ENCODE measurements around the gene C2CD5. TPM values are rescaled to one million over a fixed set of nuclear protein-coding genes. Genes with fewer than 3 reads are reported as not detected.
A peak's percentile ranks its signal among the peaks of the same experiment; 100 is the strongest.
"Not testable (repeated sequence)": the region's sequence is repeated elsewhere in the genome, so short reads cannot be mapped to it uniquely, and the experiment has no call there.

C2CD5 gene
- total RNA-seq, 1 donor from 2014 or later: 35.1 TPM

DNA sequence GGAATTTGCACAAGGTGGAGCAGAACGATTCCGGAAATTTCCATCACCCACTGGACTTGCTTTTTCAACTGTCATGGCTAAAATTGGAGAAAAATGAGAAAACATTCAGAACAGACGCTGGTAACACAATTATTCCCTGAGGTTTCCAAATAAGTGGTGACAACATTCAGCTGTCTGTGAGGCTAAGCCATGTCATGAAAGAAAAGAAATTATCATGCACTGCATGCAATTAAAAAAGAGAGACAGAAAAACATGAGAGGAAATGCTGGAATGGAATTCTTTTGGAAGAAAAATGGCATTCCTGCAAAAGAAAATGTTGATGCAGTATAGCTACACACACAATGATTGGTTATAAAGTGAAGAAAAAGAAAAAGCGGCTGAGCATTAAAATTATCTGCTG, 87.3 kb downstream of the C2CD5 start:
- Mint-ChIP-seq H3K4me1 (no peaks in the 10 kb centered on the region), H3K9me3 (no peaks in the 10 kb centered on the region), H3K27me3 (no peaks in the 10 kb centered on the region), H3K36me3 (ENCODE audit: low read depth) (peaks cover 12% of the 10 kb centered on the region), H3K27ac (no peak overlapping the region), H3K4me3 (no peak overlapping the region)
- no peak for DNase-seq
- intact Hi-C loops (cut with micrococcal nuclease): no loop called here

DNA sequence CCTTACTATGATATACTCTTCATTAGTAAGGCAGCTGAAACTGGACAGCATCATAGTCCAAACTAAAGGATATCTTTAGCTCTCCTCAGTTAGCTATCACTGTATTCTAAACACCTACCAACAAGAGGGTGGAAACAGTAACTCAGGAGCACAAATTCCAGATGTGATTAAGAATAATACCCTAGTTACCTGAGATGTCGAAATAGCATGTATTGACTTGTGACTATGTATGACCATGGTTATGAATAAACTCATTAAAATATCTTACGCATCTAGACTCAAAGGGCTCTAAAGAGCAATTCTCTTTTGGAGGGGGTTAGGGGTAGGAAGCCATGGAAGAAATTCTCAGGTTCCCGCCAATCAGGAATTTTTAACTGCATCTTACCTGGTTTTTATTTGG, 90.8 kb downstream of the C2CD5 start:
- no peaks in the 10 kb centered on the region for H3K27me3 Mint-ChIP-seq
- no peak for DNase-seq
- no peaks in the 10 kb centered on the region for H3K4me1 Mint-ChIP-seq
- no peak overlapping the region for H3K4me3 Mint-ChIP-seq
- H3K27ac Mint-ChIP-seq: no peak overlapping the region
- intact Hi-C loops (cut with micrococcal nuclease): no loop called here
- H3K9me3 Mint-ChIP-seq: no peaks in the 10 kb centered on the region
- peaks cover 15% of the 10 kb centered on the region for H3K36me3 Mint-ChIP-seq (ENCODE audit: low read depth)

DNA sequence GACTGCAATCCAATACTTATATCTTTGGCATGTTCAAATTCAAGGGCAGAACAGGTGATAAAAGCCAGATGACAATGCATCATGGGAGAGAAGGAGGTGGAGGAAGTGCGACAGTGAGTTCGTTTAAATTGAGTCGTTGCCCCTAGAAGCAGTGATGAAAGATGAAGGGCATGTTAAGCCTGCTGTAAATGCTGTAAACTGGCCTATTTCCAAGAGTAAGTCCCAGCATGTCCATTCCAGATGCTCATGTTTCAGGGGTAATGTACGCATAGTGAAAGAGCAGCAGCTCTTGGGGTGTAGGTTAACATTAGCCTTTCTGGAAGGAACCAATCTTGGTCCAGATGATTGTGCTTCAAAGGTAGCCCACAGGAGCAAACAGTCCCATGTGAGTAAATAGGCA, 97.1 kb downstream of the C2CD5 start:
- H3K27me3 Mint-ChIP-seq: no peaks in the 10 kb centered on the region
- intact Hi-C loops (cut with micrococcal nuclease): no loop called here
- peaks cover 3% of the 10 kb centered on the region for H3K4me1 Mint-ChIP-seq
- H3K36me3 Mint-ChIP-seq (ENCODE audit: low read depth): peaks cover 7% of the 10 kb centered on the region
- H3K4me3 Mint-ChIP-seq: no peak overlapping the region
- H3K9me3 Mint-ChIP-seq: no peaks in the 10 kb centered on the region
- no peak overlapping the region for H3K27ac Mint-ChIP-seq
- DNase-seq: no peak

DNA sequence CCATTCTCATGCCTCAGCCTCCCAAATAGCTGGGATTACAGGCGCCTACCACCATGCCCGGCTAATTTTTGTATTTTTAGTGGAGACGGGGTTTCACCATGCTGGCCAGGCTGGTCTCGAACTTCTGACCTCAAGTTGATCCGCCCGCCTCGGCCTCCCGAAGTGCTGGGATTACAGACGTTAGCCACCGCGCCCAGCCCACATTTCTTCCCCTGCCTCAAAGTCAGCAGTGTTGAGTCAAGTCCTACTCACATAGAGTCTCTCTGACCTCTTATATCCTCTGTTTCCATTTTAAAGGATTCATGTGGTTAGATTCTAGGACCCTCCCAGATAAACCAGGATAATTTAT, 100.1 kb downstream of the C2CD5 start:
- not testable (repeated sequence) for H3K4me1 Mint-ChIP-seq

DNA sequence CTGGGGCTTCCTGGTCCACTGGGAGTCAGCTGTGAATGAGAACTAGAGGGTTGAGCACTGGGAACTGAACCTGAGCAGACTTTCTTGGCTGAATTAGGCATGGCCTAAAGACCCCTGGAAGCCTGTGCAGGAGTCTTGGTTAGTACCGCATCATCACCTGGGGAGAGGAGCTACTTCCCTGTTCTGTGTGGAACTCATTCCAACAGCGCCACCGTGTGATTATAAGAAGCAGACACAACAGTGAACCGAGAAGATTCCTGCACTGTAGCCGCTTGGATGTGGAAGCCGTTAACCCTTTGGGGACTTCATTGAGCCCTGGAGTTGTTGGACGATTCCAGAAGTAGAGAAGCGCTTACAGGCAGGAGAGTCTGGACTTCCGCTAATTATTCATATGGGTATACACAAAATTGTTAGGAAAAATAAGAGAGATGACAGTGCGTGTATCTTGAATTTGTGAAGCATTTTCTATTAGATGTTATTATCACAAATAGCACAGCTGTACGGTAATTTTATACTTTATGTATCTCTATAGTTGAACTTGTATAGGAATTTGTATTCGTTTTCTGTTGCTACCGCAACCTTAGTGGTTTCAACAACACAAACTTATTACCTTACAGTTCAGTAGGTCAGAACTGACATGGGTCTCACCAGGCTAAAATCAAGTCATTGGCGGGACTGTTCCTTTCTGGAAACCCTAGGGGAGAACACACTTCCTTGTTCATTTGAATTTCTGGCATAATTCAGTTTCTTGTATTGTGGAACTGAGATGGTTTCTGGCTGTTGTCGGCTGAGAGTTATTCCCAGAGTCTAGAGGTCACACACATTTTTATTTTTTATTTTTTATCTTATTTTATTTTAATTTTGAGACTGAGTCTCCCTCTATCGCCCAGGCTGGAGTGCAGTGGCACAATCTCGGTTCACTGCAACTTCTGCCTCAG, 100.7 kb downstream of the C2CD5 start:
- H3K4me3 Mint-ChIP-seq: no peak overlapping the region
- no peaks in the 10 kb centered on the region for H3K9me3 Mint-ChIP-seq
- DNase-seq: peak; percentile 86
- H3K36me3 Mint-ChIP-seq (ENCODE audit: low read depth): peaks cover 2% of the 10 kb centered on the region
- H3K4me1 Mint-ChIP-seq: peaks cover 10% of the 10 kb centered on the region
- peaks cover 16% of the 10 kb centered on the region for H3K27me3 Mint-ChIP-seq
- no peak overlapping the region for H3K27ac Mint-ChIP-seq
- intact Hi-C loops (cut with micrococcal nuclease): loop anchor here (1.0 to 5.0 kb wide), 5 partner anchors 46 to 745 kb away; partner anchors contain the start of gene ST8SIA1

More for the DNA sequence above, 100.1 kb downstream of the C2CD5 start:
- H3K27ac Mint-ChIP-seq; H3K4me3 Mint-ChIP-seq; DNase-seq; H3K36me3 Mint-ChIP-seq (ENCODE audit: low read depth); H3K9me3 Mint-ChIP-seq: not testable (repeated sequence)
- peaks cover 16% of the 10 kb centered on the region for H3K27me3 Mint-ChIP-seq
- intact Hi-C loops (cut with micrococcal nuclease): loop anchor here (5.0 kb wide), 1 partner anchor 47 kb away; no protein-coding TSS in a partner anchor

DNA sequence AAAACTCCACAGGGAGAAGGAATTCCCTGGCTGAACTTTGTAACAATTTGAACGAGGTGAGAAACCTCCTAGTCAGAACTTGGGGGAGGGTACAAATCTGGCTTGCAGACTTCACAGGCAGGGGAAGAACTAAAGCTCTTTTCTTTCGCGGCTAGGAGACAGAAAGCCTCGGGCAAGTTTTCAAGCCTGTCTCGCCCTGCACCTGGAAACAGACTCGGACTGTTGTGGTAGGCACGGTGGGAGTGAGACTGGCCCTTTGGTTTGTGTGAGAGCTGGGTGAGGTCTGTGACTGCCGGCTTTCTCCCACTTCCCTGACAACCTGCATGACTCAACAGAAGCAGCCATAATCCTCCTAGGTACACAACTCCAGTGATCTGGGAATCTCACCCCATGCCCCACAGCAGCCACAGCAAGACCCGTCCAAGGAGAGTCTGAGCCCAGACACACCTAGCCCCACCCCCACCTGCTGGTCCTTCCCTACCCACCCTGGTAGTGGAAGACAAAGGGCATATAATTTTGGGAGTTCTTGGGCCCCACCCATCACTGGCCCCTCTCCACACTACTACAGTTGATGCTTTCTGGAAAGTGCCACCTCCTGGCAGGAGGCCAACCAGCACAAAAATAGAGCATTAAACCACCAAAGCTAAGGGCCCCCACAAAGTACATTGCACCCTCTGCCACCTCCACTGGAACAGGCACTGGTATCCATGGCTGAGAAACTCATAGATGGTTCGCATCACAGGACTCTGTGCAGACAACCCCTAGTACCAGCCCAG, 107.1 kb downstream of the C2CD5 start:
- Mint-ChIP-seq H3K4me3 (no peak overlapping the region), H3K9me3 (no peaks in the 10 kb centered on the region), H3K27ac (no peak overlapping the region), H3K4me1 (peaks cover 9% of the 10 kb centered on the region), H3K36me3 (ENCODE audit: low read depth) (no peaks in the 10 kb centered on the region), H3K27me3 (peaks cover 20% of the 10 kb centered on the region)
- no peak for DNase-seq
- intact Hi-C loops (cut with micrococcal nuclease): no loop called here

DNA sequence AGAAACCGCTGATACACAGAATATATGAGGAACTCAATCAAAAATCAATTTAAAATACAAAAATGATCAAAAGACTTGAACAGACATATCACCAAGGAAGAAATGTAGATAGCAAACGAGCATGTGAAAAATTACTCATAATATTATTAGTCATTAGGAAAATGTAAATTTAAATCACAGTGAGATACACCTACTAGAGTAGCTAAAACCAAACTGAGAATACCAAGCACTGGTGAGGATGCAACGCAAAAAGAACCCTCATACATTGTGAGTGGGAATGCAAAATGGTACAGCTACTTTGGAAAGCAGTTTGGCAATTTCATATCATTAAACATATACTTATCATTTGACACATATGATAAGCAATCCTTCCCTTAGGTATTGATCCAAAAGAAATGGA, 108.8 kb downstream of the C2CD5 start:
- DNase-seq: no peak
- H3K36me3 Mint-ChIP-seq (ENCODE audit: low read depth): no peaks in the 10 kb centered on the region
- H3K27ac Mint-ChIP-seq: no peak overlapping the region
- H3K4me3 Mint-ChIP-seq: no peak overlapping the region
- H3K27me3 Mint-ChIP-seq: peaks cover 5% of the 10 kb centered on the region
- H3K4me1 Mint-ChIP-seq: peaks cover 15% of the 10 kb centered on the region
- intact Hi-C loops (cut with micrococcal nuclease): no loop called here
- H3K9me3 Mint-ChIP-seq: no peaks in the 10 kb centered on the region

DNA sequence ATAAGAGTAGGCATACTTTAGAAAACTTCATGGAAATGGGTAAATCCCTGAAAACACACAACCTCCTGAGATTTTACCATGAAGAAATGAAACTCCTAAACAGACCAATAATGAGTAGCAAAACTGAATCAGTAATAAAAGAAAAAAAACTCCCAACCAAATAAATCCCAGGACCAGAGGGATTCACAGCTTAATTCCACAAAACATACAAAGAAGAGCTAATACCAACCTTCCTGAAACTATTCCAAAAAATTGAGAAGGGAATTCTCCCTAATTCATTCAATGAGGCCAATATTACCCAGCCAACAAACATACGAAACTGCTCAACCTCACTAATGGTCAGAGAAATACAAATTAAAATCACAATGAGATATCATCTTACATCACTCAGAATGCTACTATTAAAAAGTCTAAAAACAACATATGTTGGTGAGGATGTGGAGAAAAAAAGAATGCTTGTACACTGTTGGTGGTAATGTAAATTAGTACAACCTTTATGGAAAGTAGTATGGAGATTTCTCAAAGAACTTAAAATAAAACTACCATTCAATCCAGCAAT, 112.6 kb downstream of the C2CD5 start:
- Mint-ChIP-seq H3K4me3 (peak overlapping the region; percentile 21), H3K27ac (peak overlapping the region; percentile 9), H3K36me3 (ENCODE audit: low read depth) (no peaks in the 10 kb centered on the region), H3K4me1 (peaks cover 6% of the 10 kb centered on the region), H3K27me3 (peaks cover 4% of the 10 kb centered on the region), H3K9me3 (no peaks in the 10 kb centered on the region)
- DNase-seq: no peak
- intact Hi-C loops (cut with micrococcal nuclease): no loop called here

DNA sequence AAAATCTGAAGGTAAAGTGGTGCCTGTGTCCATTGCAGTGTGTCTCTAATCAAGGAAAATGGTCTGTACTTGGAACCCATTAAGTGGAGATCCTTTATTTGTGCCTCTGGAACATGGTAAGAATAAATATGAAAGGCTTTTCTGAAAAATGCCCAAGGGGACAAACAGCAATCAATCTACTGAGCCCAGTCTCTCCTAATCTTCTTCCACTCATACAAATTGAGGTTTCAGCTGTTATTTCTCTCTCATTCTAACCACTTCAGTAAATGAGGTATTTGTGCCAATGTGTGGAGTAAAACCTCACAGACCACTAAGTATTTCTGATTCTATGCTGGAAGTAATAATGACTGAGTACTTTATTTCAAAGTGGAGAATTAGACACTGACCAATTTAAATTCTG, 127.5 kb downstream of the C2CD5 start:
- H3K4me3 Mint-ChIP-seq: no peak overlapping the region
- H3K27ac Mint-ChIP-seq: no peak overlapping the region
- peaks cover 2% of the 10 kb centered on the region for H3K27me3 Mint-ChIP-seq

DNA sequence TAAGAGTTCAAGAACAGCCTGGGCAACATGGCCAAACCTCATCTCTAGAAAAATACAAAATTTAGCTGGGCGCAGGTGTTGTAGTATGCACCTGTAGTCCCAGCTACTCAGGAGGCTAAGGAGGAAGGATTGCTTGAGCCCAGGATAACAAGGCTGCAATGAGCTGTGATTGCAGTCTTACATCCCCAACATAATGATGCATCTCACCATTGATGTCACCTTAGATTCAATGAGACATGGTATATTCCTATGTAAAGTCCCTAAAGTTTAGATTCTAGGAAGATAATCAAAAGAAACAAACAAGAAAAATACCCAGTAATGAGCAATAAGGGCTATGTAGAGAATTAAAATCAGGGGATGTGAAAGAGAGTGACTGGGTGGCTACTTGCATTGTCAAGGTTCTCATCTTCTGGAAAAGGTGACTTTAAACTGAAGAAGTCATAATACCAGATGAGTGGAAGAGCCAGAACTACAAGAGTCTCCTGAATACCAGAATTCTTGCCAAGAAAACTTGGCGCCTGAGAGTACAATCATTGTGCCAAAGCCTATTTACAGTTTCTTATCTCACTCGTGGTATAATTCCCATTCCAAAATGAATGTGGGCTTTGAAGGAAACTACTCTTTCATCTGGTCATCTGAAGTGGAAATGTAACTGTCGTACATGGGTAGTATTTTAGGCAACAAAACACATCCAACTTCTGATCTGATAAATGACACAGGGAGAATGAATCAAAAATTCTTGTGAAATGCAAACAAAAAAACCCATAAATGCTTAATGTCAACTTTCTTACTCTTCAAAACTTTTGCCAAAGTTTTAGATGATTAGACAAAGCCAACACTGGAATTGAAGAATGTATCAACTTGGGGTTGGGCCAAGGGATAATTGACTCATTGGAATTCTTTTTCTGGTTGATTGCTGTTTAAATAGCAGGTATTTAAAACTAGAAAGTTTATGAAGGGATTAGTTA, 128.7 kb downstream of the C2CD5 start:
- Mint-ChIP-seq H3K36me3 (ENCODE audit: low read depth) (no peaks in the 10 kb centered on the region), H3K27ac (no peak overlapping the region), H3K4me1 (peaks cover 2% of the 10 kb centered on the region), H3K4me3 (no peak overlapping the region), H3K27me3 (peaks cover 2% of the 10 kb centered on the region), H3K9me3 (no peaks in the 10 kb centered on the region)
- peak; percentile 12 for DNase-seq
- intact Hi-C loops (cut with micrococcal nuclease): no loop called here

More for the DNA sequence above, 127.5 kb downstream of the C2CD5 start:
- H3K9me3 Mint-ChIP-seq: no peaks in the 10 kb centered on the region
- intact Hi-C loops (cut with micrococcal nuclease): no loop called here
- DNase-seq: peak; percentile 14
- peaks cover 2% of the 10 kb centered on the region for H3K4me1 Mint-ChIP-seq
- no peaks in the 10 kb centered on the region for H3K36me3 Mint-ChIP-seq (ENCODE audit: low read depth)

DNA sequence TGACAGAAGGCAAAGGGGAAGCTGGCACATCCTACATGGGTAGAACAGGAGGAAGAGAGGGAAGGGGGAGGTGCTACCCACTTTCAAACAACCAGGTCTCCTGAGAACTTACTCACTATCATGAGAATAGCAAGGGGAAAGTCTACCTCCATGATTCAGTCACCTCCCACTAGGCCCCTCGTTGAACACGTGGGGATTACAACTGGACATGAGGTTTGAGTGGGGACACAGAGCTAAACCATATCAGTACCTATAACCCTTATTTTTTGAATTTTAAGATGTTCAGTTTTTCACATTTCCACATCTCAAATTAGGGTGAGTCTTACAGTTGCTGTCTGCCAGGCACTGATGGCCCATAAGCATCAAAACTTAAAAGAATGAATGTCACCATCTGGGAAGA, 129.6 kb downstream of the C2CD5 start:
- Mint-ChIP-seq H3K9me3 (no peaks in the 10 kb centered on the region), H3K36me3 (ENCODE audit: low read depth) (no peaks in the 10 kb centered on the region), H3K27ac (no peak overlapping the region), H3K27me3 (peaks cover 2% of the 10 kb centered on the region), H3K4me3 (no peak overlapping the region), H3K4me1 (peaks cover 6% of the 10 kb centered on the region)
- intact Hi-C loops (cut with micrococcal nuclease): no loop called here
- DNase-seq: peak; percentile 25

DNA sequence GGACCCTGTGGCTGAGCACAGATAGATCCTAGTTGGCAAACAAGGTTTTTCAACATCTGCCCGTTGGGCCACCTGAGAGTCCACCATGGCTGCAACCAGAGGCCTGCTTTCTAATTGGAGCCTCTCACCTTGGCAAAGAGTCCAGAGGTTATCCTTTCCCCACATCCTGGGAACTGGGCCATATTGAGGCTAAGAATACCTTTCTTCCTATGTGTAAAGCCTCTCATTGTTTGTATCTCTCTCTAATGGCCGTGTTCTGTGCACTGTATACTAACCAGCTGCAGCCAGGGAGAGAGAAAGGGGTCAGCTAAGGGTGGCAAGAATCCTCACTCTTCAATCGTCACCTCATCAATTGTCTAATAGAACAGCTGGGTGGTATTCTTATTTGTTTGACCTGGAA, 130.8 kb downstream of the C2CD5 start:
- Mint-ChIP-seq H3K4me1 (peaks cover 14% of the 10 kb centered on the region), H3K27ac (no peak overlapping the region), H3K36me3 (ENCODE audit: low read depth) (no peaks in the 10 kb centered on the region), H3K9me3 (no peaks in the 10 kb centered on the region), H3K4me3 (no peak overlapping the region), H3K27me3 (peaks cover 2% of the 10 kb centered on the region)
- DNase-seq: peak; percentile 32
- intact Hi-C loops (cut with micrococcal nuclease): no loop called here

DNA sequence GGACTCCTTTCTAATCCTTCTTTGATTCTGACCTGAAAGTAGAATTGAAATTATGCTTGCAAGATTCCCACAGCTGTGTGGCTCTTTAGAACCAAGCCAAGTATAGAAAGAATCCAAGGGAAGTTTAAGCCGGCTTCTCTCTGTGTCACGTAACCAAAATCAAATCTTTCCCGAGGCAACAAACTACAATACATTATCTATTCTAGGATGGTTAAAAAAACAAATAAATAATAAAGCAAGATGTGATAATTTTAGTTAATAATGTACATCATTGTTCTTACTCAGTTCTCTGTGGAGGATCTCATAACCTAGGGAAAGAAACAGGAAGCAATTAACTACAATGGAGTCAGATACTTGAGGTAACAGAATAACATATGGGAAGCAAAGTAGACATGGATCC, 131.8 kb downstream of the C2CD5 start:
- H3K27me3 Mint-ChIP-seq: peaks cover 2% of the 10 kb centered on the region
- no peak overlapping the region for H3K27ac Mint-ChIP-seq
- no peaks in the 10 kb centered on the region for H3K36me3 Mint-ChIP-seq (ENCODE audit: low read depth)
- peak; percentile 10 for DNase-seq
- intact Hi-C loops (cut with micrococcal nuclease): no loop called here
- H3K4me3 Mint-ChIP-seq: no peak overlapping the region
- no peaks in the 10 kb centered on the region for H3K9me3 Mint-ChIP-seq
- peaks cover 16% of the 10 kb centered on the region for H3K4me1 Mint-ChIP-seq
